A673 (cell line): ENCODE results near the gene UNC50. TPM values are rescaled to one million over a fixed set of nuclear protein-coding genes. Genes with fewer than 3 reads are reported as not detected.

ENCODE experiments used
- BruUV-seq: library from RNA; stranded (reverse); fragments of 400-500 nt; replicated peaks from 2 replicates; lab custom pipeline; 2021; lab: Mats Ljungman, UMichigan
- CTCF ChIA-PET: fragments of 300-600 bp; sonication (Branson Sonifier 250); formaldehyde crosslinking; loops from one replicate; lab custom pipeline; 2022; ENCODE audit warnings: antibody characterized with exemption; lab: Charles Lee
- POLR2A ChIA-PET: fragments of 300-600 bp; sonication (Branson Sonifier 250); formaldehyde crosslinking; loops from one replicate; lab custom pipeline; 2022; ENCODE audit warnings: antibody characterized with exemption; ENCODE audit not compliant: low non-redundant PET; lab: Charles Lee
- DNase-seq: peaks from one replicate; pipeline ENCODE4 v3.0.0-alpha.2; 2015; ENCODE audit warnings: low spot score
- H3K27ac ChIP-seq: fragments of 200-600 bp; sonication (generic); 2 replicates; pipeline ENCODE4 v1.5.1; 2016; ENCODE audit warnings: mixed run types, low read depth, mild to moderate bottlenecking, mixed read lengths, antibody characterized with exemption, low read length; ENCODE audit not compliant: poor library complexity, severe bottlenecking
- H3K27me3 ChIP-seq: fragments of 200-600 bp; sonication (generic); replicated peaks from 2 replicates; pipeline ENCODE4 v1.6.1; 2017; ENCODE audit warnings: mixed run types, low read depth, mild to moderate bottlenecking, mixed read lengths, antibody characterized with exemption, low read length; ENCODE audit not compliant: insufficient read depth, poor library complexity
- H3K36me3 ChIP-seq: fragments of 200-600 bp; sonication (generic); 2 replicates; pipeline ENCODE4 v1.6.1; 2016; ENCODE audit warnings: mixed run types, mild to moderate bottlenecking, mixed read lengths, antibody characterized with exemption, low read length; ENCODE audit not compliant: insufficient read depth, poor library complexity, severe bottlenecking
- H3K4me1 ChIP-seq: fragments of 200-600 bp; sonication (generic); 2 replicates; pipeline ENCODE4 v1.6.1; 2017; ENCODE audit warnings: mixed run types, mild to moderate bottlenecking, mixed read lengths, antibody characterized with exemption, low read length; ENCODE audit not compliant: insufficient read depth, poor library complexity, severe bottlenecking
- H3K4me3 ChIP-seq: fragments of 200-600 bp; sonication (generic); 2 replicates; pipeline ENCODE4 v1.5.1; 2016; ENCODE audit warnings: low read depth, mixed run types, mild to moderate bottlenecking, mixed read lengths, low read length; ENCODE audit not compliant: poor library complexity, severe bottlenecking
- H3K9me3 ChIP-seq: fragments of 200-600 bp; sonication (generic); 2 replicates; pipeline ENCODE4 v1.6.1; 2016; ENCODE audit warnings: mixed run types, low read depth, mild to moderate bottlenecking, mixed read lengths, antibody characterized with exemption, low read length; ENCODE audit not compliant: poor library complexity, severe bottlenecking
- CTCF ChIP-seq: fragments of 300-800, 200-600 bp; sonication (generic); conservative IDR thresholded peaks from 2 replicates; pipeline ENCODE4 v1.5.1; 2017; ENCODE audit warnings: low read depth, mild to moderate bottlenecking, antibody characterized with exemption, low read length, moderate library complexity, mixed read lengths
- EZH2 ChIP-seq: fragments of 200-600 bp; sonication (generic); IDR thresholded peaks from 2 replicates; pipeline ENCODE4 v1.6.1; 2017; ENCODE audit warnings: borderline replicate concordance, low read depth, mild to moderate bottlenecking, mixed read lengths, antibody characterized with exemption, low read length; ENCODE audit not compliant: poor library complexity, severe bottlenecking
- intact Hi-C: fragments of 100-400 bp; cut with micrococcal nuclease; formaldehyde crosslinking; loops from one replicate; pipeline ENCODE4 v1.10.0; 2022; ENCODE audit not compliant: unreplicated experiment
- total RNA-seq: library from RNA; stranded (reverse); gene quantifications from 2 replicates; pipeline ENCODE4 v1.2.3, GENCODE V29; 2021

The UNC50 gene
- total RNA-seq, 1 experiment from 2014 or later, result 32.5 TPM

GRCh38 chr2:98560256-98560771, 48.1 kb upstream of the UNC50 start:
- Histone ChIP-seq H3K27me3 (no peaks in the 10 kb centered on the region), H3K4me1 (no peaks in the 10 kb centered on the region), H3K36me3 (peaks cover 3% of the 10 kb centered on the region), H3K4me3 (no peak overlapping the region), H3K9me3 (no peaks in the 10 kb centered on the region), H3K27ac (no peak overlapping the region)
- TF ChIP-seq EZH2 (no peak), CTCF (no peak)
- intact Hi-C loops, result no loop called here
- POLR2A ChIA-PET, result no interaction called here
- DNase-seq, result peak; percentile 18
- CTCF ChIA-PET, result no interaction called here
- no TSS peak for BruUV-seq

- CTCF ChIA-PET, result no interaction called here
These were observed 47.4 kb upstream of the UNC50 start for GRCh38 chr2:98561018-98561417.

GRCh38 chr2:98561902-98562695, 46.3 kb upstream of the UNC50 start:
- DNase-seq, result no peak
- no TSS peak for BruUV-seq
- no peaks in the 10 kb centered on the region for H3K27me3 ChIP-seq
- peaks cover 10% of the 10 kb centered on the region for H3K36me3 ChIP-seq
- intact Hi-C loops, result no loop called here
- H3K27ac ChIP-seq, result no peak overlapping the region
- no peak for TF ChIP-seq CTCF
- TF ChIP-seq EZH2, result no peak
- H3K9me3 ChIP-seq, result no peaks in the 10 kb centered on the region
- H3K4me1 ChIP-seq, result no peaks in the 10 kb centered on the region
- ChIA-PET POLR2A (no interaction called here), CTCF (no interaction called here)
- no peak overlapping the region for H3K4me3 ChIP-seq

More at GRCh38 chr2:98561018-98561417, 47.4 kb upstream of the UNC50 start:
- no peak for DNase-seq
- intact Hi-C loops, result no loop called here
- Histone ChIP-seq H3K9me3 (no peaks in the 10 kb centered on the region), H3K4me3 (no peak overlapping the region), H3K4me1 (no peaks in the 10 kb centered on the region), H3K36me3 (peaks cover 8% of the 10 kb centered on the region), H3K27ac (no peak overlapping the region), H3K27me3 (no peaks in the 10 kb centered on the region)
- TF ChIP-seq CTCF, result no peak
- no peak for TF ChIP-seq EZH2
- no TSS peak for BruUV-seq
- POLR2A ChIA-PET, result no interaction called here
